22Rv1 (cell line): ENCODE data around the gene ARF1.
A peak's percentile ranks its signal among the peaks of the same experiment; 100 is the strongest.

Source experiments
- H3K27ac ChIP-seq: fragments of 450-650 bp; 2 replicates; pipeline ENCODE4 v1.5.1; 2017
- CTCF ChIP-seq: fragments of 450-650 bp; IDR thresholded peaks from 2 replicates; pipeline ENCODE4 v1.5.1; 2017; ENCODE audit warnings: mild to moderate bottlenecking
- ZFX ChIP-seq: fragments of 450-650 bp; IDR thresholded peaks from 2 replicates; pipeline ENCODE4 v1.6.1; 2017; ENCODE audit warnings: antibody characterized with exemption, borderline replicate concordance

Gene ARF1

DNA sequence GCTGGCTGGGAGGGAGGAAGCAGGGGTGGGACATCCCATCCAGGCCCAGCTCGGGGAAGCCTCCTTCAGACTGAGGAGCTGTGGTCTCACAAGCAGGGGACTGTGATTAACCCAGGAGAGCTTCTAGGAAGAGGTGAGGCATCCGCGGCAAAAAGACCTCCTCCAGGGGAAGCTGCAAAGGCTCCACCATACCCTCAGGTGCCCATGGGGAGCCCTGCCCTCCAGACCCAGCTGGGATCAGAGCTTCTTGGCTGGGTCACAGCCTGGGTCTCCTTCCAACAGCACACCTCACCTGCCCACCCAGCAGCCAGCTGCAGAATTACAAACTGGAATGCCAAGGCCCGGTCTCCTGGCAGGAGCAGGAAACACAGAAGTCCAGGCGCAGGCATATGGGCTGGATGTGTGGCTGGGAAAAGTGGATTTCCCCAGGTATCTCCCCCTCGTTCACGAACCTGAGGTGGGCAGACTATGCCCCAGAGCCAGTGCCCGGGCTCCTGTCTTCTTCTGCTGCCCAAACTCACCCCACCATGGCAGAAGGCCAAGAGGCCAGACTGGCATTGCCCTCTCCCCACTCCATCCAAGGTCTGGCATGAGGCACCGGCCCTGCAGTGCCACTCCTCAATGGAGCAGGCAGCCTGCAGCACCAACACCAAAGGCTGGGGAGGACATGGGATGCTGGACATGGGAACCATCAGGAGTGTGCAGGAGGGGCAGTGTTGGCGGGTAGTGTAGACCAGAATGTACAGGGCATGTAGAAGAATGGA, 15.4 kb upstream of the ARF1 start:
- TF ChIP-seq ZFX (no peak), CTCF (no peak)
- no peak overlapping the region for H3K27ac ChIP-seq

GRCh38 chr1:228068359-228068758, 14.1 kb upstream of the ARF1 start:
- no peak for TF ChIP-seq CTCF
- no peak for TF ChIP-seq ZFX
- no peak overlapping the region for H3K27ac ChIP-seq

- TF ChIP-seq ZFX (no peak), CTCF (no peak)
Observed at GRCh38 chr1:228070173-228070572, 12.3 kb upstream of the ARF1 start.

DNA sequence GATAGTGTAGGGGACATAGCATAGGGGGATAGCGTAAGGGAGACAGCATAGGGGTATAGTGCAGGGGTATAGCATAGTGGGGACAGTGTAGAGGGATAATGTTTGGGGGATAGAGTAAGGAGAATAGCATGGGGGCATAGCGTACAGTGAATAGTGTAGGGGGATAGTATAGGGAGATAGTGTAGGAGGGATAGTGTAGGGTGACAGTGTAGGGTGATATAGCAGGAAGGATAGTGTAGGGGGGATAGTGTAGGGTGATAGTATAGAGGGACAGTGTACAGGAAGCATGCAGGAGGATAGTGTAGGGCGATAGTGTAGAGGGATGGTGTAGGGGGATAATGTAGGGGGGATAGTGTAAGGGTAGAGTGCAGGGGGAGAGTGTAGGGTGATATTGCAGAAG, 11.7 kb upstream of the ARF1 start:
- H3K27ac ChIP-seq: no peak overlapping the region
- no peak for TF ChIP-seq CTCF
- TF ChIP-seq ZFX: no peak

More at GRCh38 chr1:228070173-228070572, 12.3 kb upstream of the ARF1 start:
- H3K27ac ChIP-seq: no peak overlapping the region

DNA sequence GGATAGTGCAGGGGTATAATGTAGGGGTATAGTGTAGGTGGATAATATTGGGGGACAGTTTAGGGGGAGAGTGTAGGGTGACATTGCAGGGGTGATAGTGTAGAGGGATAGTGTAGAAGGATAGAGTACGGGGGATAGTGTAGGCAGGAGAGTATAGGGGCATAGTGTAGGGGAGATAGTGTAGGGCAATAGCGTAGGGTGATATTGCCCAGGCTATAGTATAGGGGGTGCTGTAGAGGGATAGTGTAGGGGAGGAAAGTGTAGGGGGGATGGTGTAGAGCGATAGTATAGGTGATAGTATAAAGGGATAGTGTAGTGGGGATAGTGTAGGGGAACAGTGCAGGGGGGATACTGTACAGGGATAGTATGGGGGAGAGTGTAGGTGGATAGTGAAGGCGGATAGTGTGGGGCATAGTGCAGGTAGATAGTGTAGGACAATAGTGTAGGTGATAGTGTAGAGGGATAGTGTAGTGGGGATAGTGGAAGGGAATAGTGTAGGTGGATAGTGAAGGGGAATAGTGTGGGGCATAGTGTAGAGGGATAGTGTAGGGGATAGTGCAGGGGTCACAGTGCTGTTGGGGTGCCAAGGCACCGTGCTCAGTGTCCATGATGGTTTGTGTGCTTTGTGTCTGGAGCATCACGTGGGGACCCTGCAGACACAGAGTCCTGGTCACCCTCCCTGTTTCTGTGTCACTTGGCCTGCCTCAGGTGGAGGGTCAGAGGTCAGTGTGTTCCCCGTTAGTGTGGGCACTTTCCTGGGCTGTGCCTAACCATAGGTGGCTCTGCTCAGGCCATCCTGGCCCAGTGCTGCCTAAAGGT, 10.5 kb upstream of the ARF1 start:
- H3K27ac ChIP-seq: no peak overlapping the region
- TF ChIP-seq CTCF (0 out of 2 replicates have a peak, but pooled peaks have one; percentile 8), ZFX (no peak)

GRCh38 chr1:228072658-228073043, 9.9 kb upstream of the ARF1 start:
- no peak overlapping the region for H3K27ac ChIP-seq
- TF ChIP-seq CTCF: no peak
- no peak for TF ChIP-seq ZFX
